Thymus (tissue), 11 donors: Measurements from ENCODE around the gene ZNF316. TPM values are rescaled to one million over a fixed set of nuclear protein-coding genes. Genes with fewer than 3 reads are reported as not detected.

Source experiments
- DNase-seq, 9 donors: peaks; one replicate each; pipeline ENCODE4 v3.0.0-alpha.2; 2013; ENCODE audit warnings: low spot score in 9 of 9, low read depth in 6 of 9, missing footprints in 1 of 9
- H3K27ac ChIP-seq, 2 donors: one replicate each; pipeline ENCODE4 v1.5.1; 2013; ENCODE audit warnings: control low read depth in 1 of 2, low read depth in 1 of 2, low read length in 1 of 2, mild to moderate bottlenecking in 1 of 2, moderate library complexity in 1 of 2
- H3K27me3 ChIP-seq, 2 donors: one replicate each; pipeline ENCODE4 v1.5.1; 2013; ENCODE audit warnings: low read length in 1 of 2; ENCODE audit not compliant: control insufficient read depth in 2 of 2, insufficient read depth in 1 of 2
- H3K36me3 ChIP-seq, 2 donors: one replicate each; pipeline ENCODE4 v1.5.1; 2013; ENCODE audit warnings: low read length in 1 of 2, mild to moderate bottlenecking in 1 of 2, moderate library complexity in 1 of 2; ENCODE audit not compliant: control insufficient read depth in 2 of 2, insufficient read depth in 2 of 2
- H3K4me1 ChIP-seq, 2 donors: one replicate each; pipeline ENCODE4 v1.5.1; 2013; ENCODE audit warnings: low read length in 2 of 2; ENCODE audit not compliant: control insufficient read depth in 2 of 2, insufficient read depth in 2 of 2
- H3K4me3 ChIP-seq, 2 donors: one replicate each; pipeline ENCODE4 v1.5.1; 2013; ENCODE audit warnings: low read length in 2 of 2, control low read depth in 1 of 2, mild to moderate bottlenecking in 1 of 2
- H3K9me3 ChIP-seq, 2 donors: one replicate each; pipeline ENCODE4 v1.5.1; 2013; ENCODE audit warnings: low read length in 1 of 2, mild to moderate bottlenecking in 1 of 2; ENCODE audit not compliant: control insufficient read depth in 2 of 2, insufficient read depth in 1 of 2
- WGBS: extraction: QIAGEN DNeasy Blood & Tissue Kit; methylation state at CpG from one replicate; pipeline ENCODE4 v1.1.7; 2013; 5-methylcytosine and 5-hydroxymethylcytosine counted together
- polyA plus RNA-seq: library from polyadenylated mRNA; stranded (reverse); fragments of 200-250 nt; gene quantifications from one replicate; pipeline ENCODE4 v1.2.3, GENCODE V29; 2013
- total RNA-seq: library from RNA; stranded (reverse); fragments of 120-200 nt; gene quantifications from one replicate; pipeline ENCODE4 v1.2.4, GENCODE V29; 2013
- donor health status: healthy.

The ZNF316 gene
- total and polyA plus RNA-seq, 2 donors, result 8.0 to 40.3 TPM

- no peaks in the 10 kb centered on the region for H3K27me3 ChIP-seq
- WGBS, result 96% methylated on average over 17 of the region's 17 CpGs
- DNase-seq, result no peak
- H3K9me3 ChIP-seq, result peaks cover 18 to 36% of the 10 kb centered on the region in 2 donors
- H3K36me3 ChIP-seq, result peaks cover 68 to 96% of the 10 kb centered on the region in 2 donors
- H3K4me1 ChIP-seq, result no peaks in the 10 kb centered on the region
- no peak overlapping the region for H3K4me3 ChIP-seq
- H3K27ac ChIP-seq, result no peak overlapping the region
Measured at GRCh38 chr7:6648066-6648814, 11.1 kb downstream of the ZNF316 start.

- no peak overlapping the region for H3K4me3 ChIP-seq
- H3K36me3 ChIP-seq, result peaks cover 63 to 96% of the 10 kb centered on the region in 2 donors
- peaks cover 23 to 37% of the 10 kb centered on the region in 2 donors for H3K9me3 ChIP-seq
- no peak overlapping the region for H3K27ac ChIP-seq
- DNase-seq, result no peak
- WGBS, result 99% methylated on average over 5 of the region's 5 CpGs
- H3K4me1 ChIP-seq, result no peaks in the 10 kb centered on the region
- H3K27me3 ChIP-seq, result no peaks in the 10 kb centered on the region
Measured at GRCh38 chr7:6648815-6649104, 11.6 kb downstream of the ZNF316 start.

GRCh38 chr7:6649241-6649961 is 12.3 kb downstream of the ZNF316 start:
- no peak overlapping the region for H3K27ac ChIP-seq
- no peaks in the 10 kb centered on the region for H3K27me3 ChIP-seq
- H3K9me3 ChIP-seq, result peaks cover 28 to 37% of the 10 kb centered on the region in 2 donors
- 95% methylated on average over 13 of the region's 13 CpGs for WGBS
- H3K36me3 ChIP-seq, result peaks cover 57 to 96% of the 10 kb centered on the region in 2 donors
- no peaks in the 10 kb centered on the region for H3K4me1 ChIP-seq
- no peak for DNase-seq
- no peak overlapping the region for H3K4me3 ChIP-seq

GRCh38 chr7:6650086-6650485 is 13.0 kb downstream of the ZNF316 start:
- H3K4me1 ChIP-seq, result no peaks in the 10 kb centered on the region
- DNase-seq, result no peak
- 98% methylated on average over 10 of the region's 10 CpGs for WGBS
- H3K4me3 ChIP-seq, result no peak overlapping the region
- H3K9me3 ChIP-seq, result peaks cover 29 to 37% of the 10 kb centered on the region in 2 donors
- H3K27ac ChIP-seq, result no peak overlapping the region
- no peaks in the 10 kb centered on the region for H3K27me3 ChIP-seq
- peaks cover 54 to 96% of the 10 kb centered on the region in 2 donors for H3K36me3 ChIP-seq

GRCh38 chr7:6650521-6651011 is 13.4 kb downstream of the ZNF316 start:
- no peak for DNase-seq

GRCh38 chr7:6651851-6652445 is 14.8 kb downstream of the ZNF316 start:
- Histone ChIP-seq H3K4me3 (no peak overlapping the region), H3K27me3 (no peaks in the 10 kb centered on the region), H3K4me1 (no peaks in the 10 kb centered on the region), H3K36me3 (peaks cover 51 to 84% of the 10 kb centered on the region in 2 donors), H3K9me3 (peaks cover 29 to 37% of the 10 kb centered on the region in 2 donors), H3K27ac (no peak overlapping the region)
- 98% methylated on average over 32 of the region's 32 CpGs for WGBS
- DNase-seq, result no peak

More at GRCh38 chr7:6650521-6651011, 13.4 kb downstream of the ZNF316 start:
- no peak overlapping the region for H3K4me3 ChIP-seq
- H3K9me3 ChIP-seq, result peaks cover 29 to 37% of the 10 kb centered on the region in 2 donors
- H3K36me3 ChIP-seq, result peaks cover 58 to 97% of the 10 kb centered on the region in 2 donors
- no peak overlapping the region for H3K27ac ChIP-seq
- no peaks in the 10 kb centered on the region for H3K27me3 ChIP-seq
- H3K4me1 ChIP-seq, result no peaks in the 10 kb centered on the region
- WGBS, result 98% methylated on average over 12 of the region's 12 CpGs

- H3K27me3 ChIP-seq, result no peaks in the 10 kb centered on the region
- H3K27ac ChIP-seq, result no peak overlapping the region
- DNase-seq, result no peak
- peaks cover 29 to 37% of the 10 kb centered on the region in 2 donors for H3K9me3 ChIP-seq
- 99% methylated on average over 75 of the region's 75 CpGs for WGBS
- H3K4me1 ChIP-seq, result no peaks in the 10 kb centered on the region
- H3K4me3 ChIP-seq, result no peak overlapping the region
- peaks cover 51 to 78% of the 10 kb centered on the region in 2 donors for H3K36me3 ChIP-seq
Measured at GRCh38 chr7:6652446-6653011, 15.4 kb downstream of the ZNF316 start.

GRCh38 chr7:6653071-6654003 is 16.2 kb downstream of the ZNF316 start:
- Histone ChIP-seq H3K27ac (no peak overlapping the region), H3K27me3 (no peaks in the 10 kb centered on the region), H3K4me3 (no peak overlapping the region), H3K36me3 (peaks cover 45 to 70% of the 10 kb centered on the region in 2 donors), H3K9me3 (peaks cover 29 to 37% of the 10 kb centered on the region in 2 donors), H3K4me1 (no peaks in the 10 kb centered on the region)
- 98% methylated on average over 146 of the region's 146 CpGs for WGBS
- no peak for DNase-seq
